IPS-20b (cell line): ENCODE data around the gene RFTN1.

ENCODE experiments used
- H3K27ac ChIP-seq: one replicate; pipeline ENCODE4 v1.5.1; 2013; ENCODE audit warnings: low read length
- H3K27me3 ChIP-seq: 2 replicates; pipeline ENCODE4 v1.6.1; 2013; ENCODE audit warnings: mild to moderate bottlenecking, low read length, inconsistent platforms; ENCODE audit not compliant: insufficient read depth
- H3K36me3 ChIP-seq: 2 replicates; pipeline ENCODE4 v1.6.1; 2013; ENCODE audit warnings: low read depth, mild to moderate bottlenecking, inconsistent platforms, low read length, moderate library complexity; ENCODE audit not compliant: insufficient read depth
- H3K4me1 ChIP-seq: 2 replicates; pipeline ENCODE4 v1.6.1; 2013; ENCODE audit warnings: mild to moderate bottlenecking, control low read depth, inconsistent platforms, low read length, moderate library complexity; ENCODE audit not compliant: insufficient read depth
- H3K4me3 ChIP-seq: 2 replicates; pipeline ENCODE4 v1.5.1; 2013; ENCODE audit warnings: mild to moderate bottlenecking, low read length, inconsistent platforms
- H3K9ac ChIP-seq: 2 replicates; pipeline ENCODE4 v1.6.1; 2013; ENCODE audit warnings: low read depth, mild to moderate bottlenecking, inconsistent platforms, low read length, moderate library complexity
- H3K9me3 ChIP-seq: 2 replicates; pipeline ENCODE4 v1.6.1; 2013; ENCODE audit warnings: mild to moderate bottlenecking, low read depth, low read length, inconsistent platforms; ENCODE audit not compliant: insufficient read depth

RFTN1 gene

GRCh38 chr3:16298891-16299290 is 214.6 kb downstream of the RFTN1 start:
- peaks cover 46% of the 10 kb centered on the region for H3K36me3 ChIP-seq
- H3K27ac ChIP-seq, result no peak overlapping the region

GRCh38 chr3:16297997-16298885 is 215.3 kb downstream of the RFTN1 start:
- no peaks in the 10 kb centered on the region for H3K27me3 ChIP-seq
- H3K9ac ChIP-seq, result no peak overlapping the region
- no peak overlapping the region for H3K4me3 ChIP-seq
- H3K27ac ChIP-seq, result no peak overlapping the region
- H3K9me3 ChIP-seq, result peaks cover 9% of the 10 kb centered on the region
- H3K4me1 ChIP-seq, result peaks cover 27% of the 10 kb centered on the region
- peaks cover 42% of the 10 kb centered on the region for H3K36me3 ChIP-seq

More at GRCh38 chr3:16298891-16299290, 214.6 kb downstream of the RFTN1 start:
- no peak overlapping the region for H3K9ac ChIP-seq
- peaks cover 9% of the 10 kb centered on the region for H3K9me3 ChIP-seq
- H3K27me3 ChIP-seq, result no peaks in the 10 kb centered on the region
- H3K4me3 ChIP-seq, result no peak overlapping the region
- H3K4me1 ChIP-seq, result peaks cover 30% of the 10 kb centered on the region

- Histone ChIP-seq H3K9me3 (peaks cover 9% of the 10 kb centered on the region), H3K4me3 (no peak overlapping the region), H3K4me1 (no peaks in the 10 kb centered on the region; the same call in 1 of the 2 replicates), H3K27me3 (no peaks in the 10 kb centered on the region), H3K36me3 (peaks cover 54% of the 10 kb centered on the region), H3K27ac (no peak overlapping the region), H3K9ac (no peak overlapping the region)
Measured at GRCh38 chr3:16295298-16295890, 218.1 kb downstream of the RFTN1 start.

GRCh38 chr3:16294844-16295243 is 218.7 kb downstream of the RFTN1 start:
- Histone ChIP-seq H3K27ac (no peak overlapping the region), H3K36me3 (peaks cover 54% of the 10 kb centered on the region)

GRCh38 chr3:16290827-16291196 is 222.7 kb downstream of the RFTN1 start:
- Histone ChIP-seq H3K9me3 (no peaks in the 10 kb centered on the region; the same call in 1 of the 2 replicates), H3K27ac (no peak overlapping the region), H3K4me3 (no peak overlapping the region), H3K27me3 (no peaks in the 10 kb centered on the region), H3K4me1 (no peaks in the 10 kb centered on the region), H3K9ac (no peak overlapping the region), H3K36me3 (peaks cover 50% of the 10 kb centered on the region)

More at GRCh38 chr3:16294844-16295243, 218.7 kb downstream of the RFTN1 start:
- H3K9me3 ChIP-seq, result peaks cover 9% of the 10 kb centered on the region
- H3K4me1 ChIP-seq, result no peaks in the 10 kb centered on the region
- no peak overlapping the region for H3K4me3 ChIP-seq
- no peaks in the 10 kb centered on the region for H3K27me3 ChIP-seq
- H3K9ac ChIP-seq, result no peak overlapping the region

- Histone ChIP-seq H3K4me1 (no peaks in the 10 kb centered on the region), H3K4me3 (no peak overlapping the region), H3K27ac (no peak overlapping the region), H3K9me3 (no peaks in the 10 kb centered on the region; the same call in 1 of the 2 replicates), H3K9ac (no peak overlapping the region), H3K36me3 (peaks cover 44% of the 10 kb centered on the region), H3K27me3 (no peaks in the 10 kb centered on the region)
Measured at GRCh38 chr3:16290007-16290826, 223.3 kb downstream of the RFTN1 start.

GRCh38 chr3:16289144-16289889 is 224.2 kb downstream of the RFTN1 start:
- H3K27ac ChIP-seq, result no peak overlapping the region
- no peaks in the 10 kb centered on the region; the same call in 1 of the 2 replicates for H3K9me3 ChIP-seq
- no peaks in the 10 kb centered on the region for H3K27me3 ChIP-seq
- no peak overlapping the region for H3K4me3 ChIP-seq
- H3K36me3 ChIP-seq, result peaks cover 40% of the 10 kb centered on the region
- no peaks in the 10 kb centered on the region for H3K4me1 ChIP-seq
- H3K9ac ChIP-seq, result no peak overlapping the region

- no peak overlapping the region for H3K27ac ChIP-seq
- H3K9me3 ChIP-seq, result no peaks in the 10 kb centered on the region; the same call in 1 of the 2 replicates
- H3K4me1 ChIP-seq, result no peaks in the 10 kb centered on the region
- H3K27me3 ChIP-seq, result no peaks in the 10 kb centered on the region
- no peak overlapping the region for H3K9ac ChIP-seq
- H3K36me3 ChIP-seq, result peaks cover 44% of the 10 kb centered on the region
- H3K4me3 ChIP-seq, result no peak overlapping the region
Measured at GRCh38 chr3:16288664-16289063, 224.8 kb downstream of the RFTN1 start.

GRCh38 chr3:16286751-16287543 is 226.6 kb downstream of the RFTN1 start:
- Histone ChIP-seq H3K9me3 (no peaks in the 10 kb centered on the region), H3K4me3 (no peak overlapping the region), H3K36me3 (peaks cover 52% of the 10 kb centered on the region), H3K27me3 (no peaks in the 10 kb centered on the region), H3K27ac (no peak overlapping the region), H3K9ac (no peak overlapping the region), H3K4me1 (no peaks in the 10 kb centered on the region)

- H3K4me1 ChIP-seq, result no peaks in the 10 kb centered on the region
- H3K4me3 ChIP-seq, result no peak overlapping the region
- no peaks in the 10 kb centered on the region for H3K27me3 ChIP-seq
- no peak overlapping the region for H3K9ac ChIP-seq
- no peaks in the 10 kb centered on the region for H3K9me3 ChIP-seq
- H3K36me3 ChIP-seq, result peaks cover 51% of the 10 kb centered on the region
- H3K27ac ChIP-seq, result no peak overlapping the region
Measured at GRCh38 chr3:16286161-16286560, 227.3 kb downstream of the RFTN1 start.
